HepG2 (cell line): ENCODE results near the gene MIX23. TPM values are rescaled to one million over a fixed set of nuclear protein-coding genes. Genes with fewer than 3 reads are reported as not detected.

Experiments used
- ATAC-seq: fragments of 200-7000 bp; cut with Tn5 transposase; 3 replicates; pipeline ENCODE4 v1.9.1; 2020; ENCODE audit warnings: mild to moderate bottlenecking, moderate library complexity
- BruUV-seq: library from RNA; stranded (reverse); fragments of 400-500 nt; replicated peaks from 2 replicates; lab custom pipeline; 2021; lab: Mats Ljungman, UMichigan
- CTCF ChIA-PET: fragments of 300-600 bp; formaldehyde crosslinking; extraction: SDS; loops from one replicate; lab custom pipeline; 2021; ENCODE audit warnings: low total read pairs, inconsistent platforms, low intra/inter-chr PET ratio; lab: Yijun Ruan, JAX
- POLR2A ChIA-PET: fragments of 350-600 bp; sonication (Branson Sonifier 250); formaldehyde crosslinking; loops from one replicate; lab custom pipeline; 2020; ENCODE audit warnings: antibody characterized with exemption, inconsistent platforms; lab: Yijun Ruan, JAX
- DNase-seq: peaks from one replicate; pipeline ENCODE4 v3.0.0-alpha.2; 2015; ENCODE audit warnings: low spot score
- FAIRE-seq: peaks from 3 replicates; lab custom pipeline; 2011; peaks lifted over from hg19 to GRCh38; lab: Jason Lieb, UNC
- H2AFZ ChIP-seq: one replicate; pipeline ENCODE4 v1.6.1; 2011; ENCODE audit warnings: low read length, inconsistent platforms
- H3K27ac ChIP-seq: fragments of 300-600 bp; 3 replicates; pipeline ENCODE4 v1.8.0; 2011; ENCODE audit warnings: mixed run types, mild to moderate bottlenecking, mixed read lengths, low read length, inconsistent platforms; ENCODE audit not compliant: insufficient read depth; ENCODE audit errors: extremely low read length
- H3K27me3 ChIP-seq, 2 experiments: fragments of 200-600 bp in 1 of 2; 2 replicates in 1 of 2; 3 replicates in 1 of 2; pipeline versions ENCODE4 v1.6.0 to v1.8.0; 2011; ENCODE audit warnings: low read length in 2 of 2, mild to moderate bottlenecking in 2 of 2, moderate library complexity in 2 of 2, inconsistent platforms in 1 of 2; ENCODE audit not compliant: insufficient read depth in 2 of 2, control insufficient read depth in 1 of 2
- H3K36me3 ChIP-seq, 2 experiments: fragments of 200-600 bp in 1 of 2; replicated peaks in 1 of 2; 2 replicates in 1 of 2; 3 replicates in 1 of 2; pipeline versions ENCODE4 v1.5.1 to v1.8.0; 2011; ENCODE audit warnings: low read length in 2 of 2, inconsistent platforms in 1 of 2; ENCODE audit not compliant: insufficient read depth in 2 of 2, control insufficient read depth in 1 of 2
- H3K4me1 ChIP-seq: 2 replicates; pipeline ENCODE4 v1.5.1; 2012; ENCODE audit warnings: low read length, inconsistent platforms; ENCODE audit not compliant: insufficient read depth
- H3K4me2 ChIP-seq: 2 replicates; pipeline ENCODE4 v1.6.0; 2011; ENCODE audit warnings: low read depth, low read length, inconsistent platforms
- H3K4me3 ChIP-seq, 3 experiments: fragments of 200-600 bp in 1 of 3; sonication (generic), shearing (Covaris generic) in 1 of 3; replicated peaks in 1 of 3; 2 replicates each; pipeline ENCODE4 v1.5.1; 2011 to 2016; ENCODE audit warnings: low read length in 3 of 3, inconsistent platforms in 2 of 3, low read depth in 2 of 3, mild to moderate bottlenecking in 2 of 3, control low read depth in 1 of 3, mixed read lengths in 1 of 3; ENCODE audit not compliant: insufficient read depth in 1 of 3
- H3K79me2 ChIP-seq: one replicate; pipeline ENCODE4 v1.6.1; 2011; ENCODE audit warnings: low read length, inconsistent platforms; ENCODE audit not compliant: insufficient read depth
- H3K9ac ChIP-seq: 2 replicates; pipeline ENCODE4 v1.6.0; 2011; ENCODE audit warnings: mild to moderate bottlenecking, low read depth, low read length, inconsistent platforms; ENCODE audit not compliant: insufficient read depth
- H3K9me3 ChIP-seq: 2 replicates; pipeline ENCODE4 v1.5.1; 2012; ENCODE audit warnings: mild to moderate bottlenecking, low read length
- H4K20me1 ChIP-seq: 2 replicates; pipeline ENCODE4 v1.6.0; 2011; ENCODE audit warnings: inconsistent platforms, mild to moderate bottlenecking, low read length, moderate library complexity; ENCODE audit not compliant: insufficient read depth
- HOXA9 ChIP-seq: sonication (generic); formaldehyde crosslinking; IDR thresholded peaks from 2 replicates; pipeline ENCODE4 v1.8.1; 2022; ENCODE audit warnings: missing genetic modification reagents, mild to moderate bottlenecking, moderate library complexity, borderline replicate concordance
- KDM4B ChIP-seq: sonication (generic); formaldehyde crosslinking; IDR thresholded peaks from 2 replicates; pipeline ENCODE4 v1.4.0; 2020; ENCODE audit warnings: missing genetic modification reagents
- NFRKB ChIP-seq: fragments of 450-650 bp; IDR thresholded peaks from 2 replicates; pipeline ENCODE4 v1.6.1; 2017
- ZNF274 ChIP-seq: sonication (generic); formaldehyde crosslinking; IDR thresholded peaks from 2 replicates; pipeline ENCODE4 v1.5.1; 2020; ENCODE audit warnings: mild to moderate bottlenecking, missing genetic modification reagents
- ZNF30 ChIP-seq: sonication (generic); formaldehyde crosslinking; IDR thresholded peaks from 2 replicates; pipeline ENCODE4 v1.5.0; 2020; ENCODE audit warnings: mild to moderate bottlenecking, missing genetic modification reagents
- ZNF598 ChIP-seq: sonication (generic); formaldehyde crosslinking; IDR thresholded peaks from 2 replicates; pipeline ENCODE4 v1.5.1; 2020; ENCODE audit warnings: mild to moderate bottlenecking, missing genetic modification reagents, borderline replicate concordance
- ZNF616 ChIP-seq: sonication (generic); formaldehyde crosslinking; IDR thresholded peaks from 2 replicates; pipeline ENCODE4 v1.5.0; 2020; ENCODE audit warnings: low read depth, mild to moderate bottlenecking, missing genetic modification reagents
- WGBS: methylation state at CpG from one replicate; pipeline ENCODE4 v1.1.6; 2017; ENCODE audit warnings: low lambda C conversion rate; 5-methylcytosine and 5-hydroxymethylcytosine counted together
- in situ Hi-C: cut with HindIII; loops from 2 replicates; pipeline ENCODE4 v1.10.0; 2017; ENCODE audit warnings: low pct_unique_long_range_greater_than_20kb; ENCODE audit not compliant: extremely low pct_ligation_motif_present
- intact Hi-C: fragments of 100-400 bp; cut with micrococcal nuclease; formaldehyde crosslinking; loops from one replicate; pipeline ENCODE4 v1.10.0; 2022; ENCODE audit not compliant: unreplicated experiment
- polyA plus RNA-seq, 8 experiments: library from polyadenylated mRNA; depleted of rRNA in 3 of 8; stranded (reverse) in 7 of 8; unstranded in 1 of 8; fragments of >200 nt; fragmentation: Illumina TruSeq in 4 of 8; extraction: Trizol in 4 of 8; gene quantifications; 2 replicates each; pipeline versions ENCODE4 v1.2.1 to v1.2.3, GENCODE V29; 2011 to 2016; ENCODE audit warnings: low read depth in 4 of 8, missing spikeins in 1 of 8, mixed read lengths in 1 of 8; ENCODE audit not compliant: insufficient read depth in 1 of 8
- total RNA-seq, 5 experiments: library from RNA; depleted of rRNA; stranded (reverse); fragments of >200 nt; fragmentation: Illumina TruSeq; extraction: Trizol; gene quantifications; 2 replicates each; pipeline ENCODE4 v1.2.3, GENCODE V29; 2016; ENCODE audit warnings: low read depth in 1 of 5
- TF ChIP-seq, protein P1 (sequence below): sonication (generic); formaldehyde crosslinking; IDR thresholded peaks from 2 replicates; pipeline ENCODE4 v1.5.0; 2020; ENCODE audit warnings: mild to moderate bottlenecking, missing genetic modification reagents, borderline replicate concordance
- TF ChIP-seq, protein P2 (sequence below): sonication (generic); formaldehyde crosslinking; IDR thresholded peaks from 2 replicates; pipeline ENCODE4 v1.4.0; 2020; ENCODE audit warnings: mild to moderate bottlenecking, missing genetic modification reagents, borderline replicate concordance

Gene MIX23
- total and polyA plus RNA-seq, 2 of the 13 experiments (the other 11 are each of a cell fraction or from before 2014, with no cell fraction given): 20.0 to 152 TPM

DNA sequence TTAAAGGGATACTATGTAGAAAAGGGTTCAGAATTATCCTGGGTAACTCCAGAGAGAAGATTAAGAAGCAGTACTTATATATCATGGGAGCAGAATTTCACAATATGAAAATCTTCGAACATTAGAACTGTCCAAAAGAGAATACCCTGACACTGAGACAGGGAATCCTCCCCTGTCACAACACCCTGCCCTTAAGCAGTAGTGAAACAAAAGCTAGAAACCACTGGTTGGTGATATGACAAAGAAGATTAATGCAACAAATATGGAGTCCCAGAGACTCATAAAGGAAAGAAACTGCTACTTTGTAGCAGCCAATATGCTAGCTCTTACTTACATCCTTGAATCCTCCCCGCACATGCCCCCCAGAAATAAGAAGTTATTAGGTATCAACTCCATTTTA, 18.5 kb downstream of the MIX23 start:
- H3K27ac ChIP-seq: peak overlapping the region; percentile 96
- H3K79me2 ChIP-seq: peaks cover 3% of the 10 kb centered on the region
- 100% methylated on average over 2 of the region's 2 CpGs for WGBS
- no peak overlapping the region for H3K9ac ChIP-seq
- H3K27me3 ChIP-seq: no peaks in the 10 kb centered on the region
- ChIA-PET POLR2A (interaction anchor here (7.8 kb wide), 1 partner anchor 19 kb away, joined by 103 read pairs; the partner anchor contains the start of genes FAM162A and MIX23), CTCF (no interaction called here)
- H2AFZ ChIP-seq: no peak overlapping the region
- no peak overlapping the region for H3K4me2 ChIP-seq
- H3K36me3 ChIP-seq: peaks cover 11 to 34% of the 10 kb centered on the region in 2 experiments; a peak in 4 of 5 replicates
- H4K20me1 ChIP-seq: no peaks in the 10 kb centered on the region
- no peak overlapping the region for H3K4me3 ChIP-seq
- no peak for FAIRE-seq
- ATAC-seq: no peak
- intact Hi-C loops (no loop called here), in situ Hi-C loops (no loop called here)
- H3K4me1 ChIP-seq: peaks cover 66% of the 10 kb centered on the region
- no peaks in the 10 kb centered on the region for H3K9me3 ChIP-seq
- BruUV-seq: no TSS peak
- DNase-seq: no peak
- TF ChIP-seq ZNF616 (no peak), ZNF30 (CRISPR knock-in tag) (no peak), KDM4B (CRISPR knock-in tag) (no peak), ZNF598 (CRISPR knock-in tag) (no peak), NFRKB (no peak), ZNF274 (CRISPR knock-in tag) (no peak), HOXA9 (CRISPR knock-in tag) (no peak)
- TF ChIP-seq, protein P1, sequence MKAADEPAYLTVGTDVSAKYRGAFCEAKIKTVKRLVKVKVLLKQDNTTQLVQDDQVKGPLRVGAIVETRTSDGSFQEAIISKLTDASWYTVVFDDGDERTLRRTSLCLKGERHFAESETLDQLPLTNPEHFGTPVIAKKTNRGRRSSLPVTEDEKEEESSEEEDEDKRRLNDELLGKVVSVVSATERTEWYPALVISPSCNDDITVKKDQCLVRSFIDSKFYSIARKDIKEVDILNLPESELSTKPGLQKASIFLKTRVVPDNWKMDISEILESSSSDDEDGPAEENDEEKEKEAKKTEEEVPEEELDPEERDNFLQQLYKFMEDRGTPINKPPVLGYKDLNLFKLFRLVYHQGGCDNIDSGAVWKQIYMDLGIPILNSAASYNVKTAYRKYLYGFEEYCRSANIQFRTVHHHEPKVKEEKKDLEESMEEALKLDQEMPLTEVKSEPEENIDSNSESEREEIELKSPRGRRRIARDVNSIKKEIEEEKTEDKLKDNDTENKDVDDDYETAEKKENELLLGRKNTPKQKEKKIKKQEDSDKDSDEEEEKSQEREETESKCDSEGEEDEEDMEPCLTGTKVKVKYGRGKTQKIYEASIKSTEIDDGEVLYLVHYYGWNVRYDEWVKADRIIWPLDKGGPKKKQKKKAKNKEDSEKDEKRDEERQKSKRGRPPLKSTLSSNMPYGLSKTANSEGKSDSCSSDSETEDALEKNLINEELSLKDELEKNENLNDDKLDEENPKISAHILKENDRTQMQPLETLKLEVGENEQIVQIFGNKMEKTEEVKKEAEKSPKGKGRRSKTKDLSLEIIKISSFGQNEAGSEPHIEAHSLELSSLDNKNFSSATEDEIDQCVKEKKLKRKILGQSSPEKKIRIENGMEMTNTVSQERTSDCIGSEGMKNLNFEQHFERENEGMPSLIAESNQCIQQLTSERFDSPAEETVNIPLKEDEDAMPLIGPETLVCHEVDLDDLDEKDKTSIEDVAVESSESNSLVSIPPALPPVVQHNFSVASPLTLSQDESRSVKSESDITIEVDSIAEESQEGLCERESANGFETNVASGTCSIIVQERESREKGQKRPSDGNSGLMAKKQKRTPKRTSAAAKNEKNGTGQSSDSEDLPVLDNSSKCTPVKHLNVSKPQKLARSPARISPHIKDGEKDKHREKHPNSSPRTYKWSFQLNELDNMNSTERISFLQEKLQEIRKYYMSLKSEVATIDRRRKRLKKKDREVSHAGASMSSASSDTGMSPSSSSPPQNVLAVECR (CRISPR knock-in tag): no peak
- TF ChIP-seq, protein P2, sequence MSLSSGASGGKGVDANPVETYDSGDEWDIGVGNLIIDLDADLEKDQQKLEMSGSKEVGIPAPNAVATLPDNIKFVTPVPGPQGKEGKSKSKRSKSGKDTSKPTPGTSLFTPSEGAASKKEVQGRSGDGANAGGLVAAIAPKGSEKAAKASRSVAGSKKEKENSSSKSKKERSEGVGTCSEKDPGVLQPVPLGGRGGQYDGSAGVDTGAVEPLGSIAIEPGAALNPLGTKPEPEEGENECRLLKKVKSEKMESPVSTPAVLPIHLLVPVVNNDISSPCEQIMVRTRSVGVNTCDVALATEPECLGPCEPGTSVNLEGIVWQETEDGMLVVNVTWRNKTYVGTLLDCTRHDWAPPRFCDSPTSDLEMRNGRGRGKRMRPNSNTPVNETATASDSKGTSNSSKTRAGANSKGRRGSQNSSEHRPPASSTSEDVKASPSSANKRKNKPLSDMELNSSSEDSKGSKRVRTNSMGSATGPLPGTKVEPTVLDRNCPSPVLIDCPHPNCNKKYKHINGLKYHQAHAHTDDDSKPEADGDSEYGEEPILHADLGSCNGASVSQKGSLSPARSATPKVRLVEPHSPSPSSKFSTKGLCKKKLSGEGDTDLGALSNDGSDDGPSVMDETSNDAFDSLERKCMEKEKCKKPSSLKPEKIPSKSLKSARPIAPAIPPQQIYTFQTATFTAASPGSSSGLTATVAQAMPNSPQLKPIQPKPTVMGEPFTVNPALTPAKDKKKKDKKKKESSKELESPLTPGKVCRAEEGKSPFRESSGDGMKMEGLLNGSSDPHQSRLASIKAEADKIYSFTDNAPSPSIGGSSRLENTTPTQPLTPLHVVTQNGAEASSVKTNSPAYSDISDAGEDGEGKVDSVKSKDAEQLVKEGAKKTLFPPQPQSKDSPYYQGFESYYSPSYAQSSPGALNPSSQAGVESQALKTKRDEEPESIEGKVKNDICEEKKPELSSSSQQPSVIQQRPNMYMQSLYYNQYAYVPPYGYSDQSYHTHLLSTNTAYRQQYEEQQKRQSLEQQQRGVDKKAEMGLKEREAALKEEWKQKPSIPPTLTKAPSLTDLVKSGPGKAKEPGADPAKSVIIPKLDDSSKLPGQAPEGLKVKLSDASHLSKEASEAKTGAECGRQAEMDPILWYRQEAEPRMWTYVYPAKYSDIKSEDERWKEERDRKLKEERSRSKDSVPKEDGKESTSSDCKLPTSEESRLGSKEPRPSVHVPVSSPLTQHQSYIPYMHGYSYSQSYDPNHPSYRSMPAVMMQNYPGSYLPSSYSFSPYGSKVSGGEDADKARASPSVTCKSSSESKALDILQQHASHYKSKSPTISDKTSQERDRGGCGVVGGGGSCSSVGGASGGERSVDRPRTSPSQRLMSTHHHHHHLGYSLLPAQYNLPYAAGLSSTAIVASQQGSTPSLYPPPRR: no peak
